GM08714 (cell line): Measurements from ENCODE around the gene NINJ2.
"Not testable (repeated sequence)": the region's sequence is repeated elsewhere in the genome, so short reads cannot be mapped to it uniquely, and the experiment has no call there.

Source experiments
- H3K4me3 ChIP-seq: fragments of 200-500 bp; sonication (Bioruptor generic); 2 replicates; pipeline ENCODE4 v1.5.1; 2014; ENCODE audit warnings: mild to moderate bottlenecking, low read length, inconsistent platforms
- ZNF274 ChIP-seq: IDR thresholded peaks from 2 replicates; pipeline ENCODE4 v1.6.1; 2012; ENCODE audit warnings: mild to moderate bottlenecking, low read depth, low read length

NINJ2 gene

GRCh38 chr12:640773-641172 lies 22.5 kb downstream of the NINJ2 start:
- no peak overlapping the region for H3K4me3 ChIP-seq
- no peak for TF ChIP-seq ZNF274

- no peak for TF ChIP-seq ZNF274
- H3K4me3 ChIP-seq, result no peak overlapping the region
Observed at GRCh38 chr12:639988-640387, 23.3 kb downstream of the NINJ2 start.

DNA sequence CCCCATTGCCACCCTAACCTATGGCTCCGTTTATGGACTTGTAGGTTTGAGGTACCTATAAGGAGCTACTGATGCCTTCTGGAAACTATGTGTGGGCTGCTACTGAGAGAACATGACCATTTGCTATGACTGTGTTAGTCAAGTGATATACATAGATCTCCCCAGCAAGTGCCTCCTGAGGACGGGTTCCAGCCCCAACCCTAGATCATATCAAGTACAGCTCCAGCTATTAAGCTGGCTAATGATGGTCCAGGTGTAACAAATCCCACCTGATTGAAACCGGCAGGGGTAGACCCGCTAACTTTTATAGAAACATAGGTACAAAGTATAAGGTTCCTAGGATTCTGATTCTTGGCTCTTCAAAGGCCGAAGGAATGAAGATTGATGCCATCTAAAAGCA lies 23.7 kb downstream of the NINJ2 start:
- no peak overlapping the region for H3K4me3 ChIP-seq
- no peak for TF ChIP-seq ZNF274

- H3K4me3 ChIP-seq, result no peak overlapping the region
Observed at GRCh38 chr12:638953-639557, 24.2 kb downstream of the NINJ2 start.

DNA sequence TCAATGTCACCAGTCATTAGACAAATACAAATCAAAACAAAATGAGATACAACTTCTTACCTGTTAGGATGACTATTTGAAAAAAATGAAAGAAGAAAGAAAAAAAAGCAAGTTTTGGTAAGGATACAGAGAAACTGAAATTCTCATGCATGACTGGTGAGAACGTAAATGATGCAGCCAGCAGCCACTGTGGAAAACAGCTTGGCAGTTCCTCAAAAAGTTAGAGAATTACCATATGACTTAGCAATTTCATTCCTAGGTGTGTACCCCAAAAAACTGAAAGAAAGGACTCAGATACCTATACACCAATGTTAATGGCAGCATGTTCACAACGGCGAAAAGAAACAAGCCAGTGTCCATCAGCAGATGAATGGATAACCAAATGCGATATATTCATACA lies 26.6 kb downstream of the NINJ2 start:
- H3K4me3 ChIP-seq, result no peak overlapping the region
- TF ChIP-seq ZNF274, result no peak

More at GRCh38 chr12:638953-639557, 24.2 kb downstream of the NINJ2 start:
- no peak for TF ChIP-seq ZNF274

GRCh38 chr12:633731-634130 lies 29.5 kb downstream of the NINJ2 start:
- TF ChIP-seq ZNF274, result no peak
- no peak overlapping the region for H3K4me3 ChIP-seq

DNA sequence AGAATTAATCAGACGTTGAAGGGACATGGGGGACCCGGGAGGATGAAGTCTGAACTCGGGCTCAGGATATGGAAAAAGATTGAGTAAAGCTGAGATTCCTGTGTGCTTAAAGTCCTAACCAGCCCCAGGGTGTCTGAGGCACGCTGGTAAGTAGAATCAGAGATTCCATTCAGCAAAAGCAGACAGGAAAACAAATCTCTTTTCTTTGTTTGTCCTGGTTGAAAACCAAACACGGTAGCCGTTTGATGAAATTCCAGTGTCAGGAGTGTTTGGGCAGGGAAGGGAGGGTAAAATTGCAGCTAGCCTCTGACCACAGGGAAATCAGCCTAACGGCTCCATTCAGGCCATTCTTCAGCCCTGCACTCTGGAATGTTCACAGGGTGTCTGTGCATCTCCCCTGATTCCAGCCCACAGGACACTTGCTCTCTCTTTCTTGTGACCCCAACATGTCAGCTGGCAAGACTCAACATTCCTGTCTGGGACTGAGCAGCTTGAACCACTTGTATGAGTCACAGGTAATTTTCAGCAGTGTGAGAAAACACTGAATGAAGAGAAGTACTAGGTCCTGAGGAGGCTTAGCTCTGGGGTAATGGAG lies 31.0 kb downstream of the NINJ2 start:
- TF ChIP-seq ZNF274, result no peak
- H3K4me3 ChIP-seq, result no peak overlapping the region

DNA sequence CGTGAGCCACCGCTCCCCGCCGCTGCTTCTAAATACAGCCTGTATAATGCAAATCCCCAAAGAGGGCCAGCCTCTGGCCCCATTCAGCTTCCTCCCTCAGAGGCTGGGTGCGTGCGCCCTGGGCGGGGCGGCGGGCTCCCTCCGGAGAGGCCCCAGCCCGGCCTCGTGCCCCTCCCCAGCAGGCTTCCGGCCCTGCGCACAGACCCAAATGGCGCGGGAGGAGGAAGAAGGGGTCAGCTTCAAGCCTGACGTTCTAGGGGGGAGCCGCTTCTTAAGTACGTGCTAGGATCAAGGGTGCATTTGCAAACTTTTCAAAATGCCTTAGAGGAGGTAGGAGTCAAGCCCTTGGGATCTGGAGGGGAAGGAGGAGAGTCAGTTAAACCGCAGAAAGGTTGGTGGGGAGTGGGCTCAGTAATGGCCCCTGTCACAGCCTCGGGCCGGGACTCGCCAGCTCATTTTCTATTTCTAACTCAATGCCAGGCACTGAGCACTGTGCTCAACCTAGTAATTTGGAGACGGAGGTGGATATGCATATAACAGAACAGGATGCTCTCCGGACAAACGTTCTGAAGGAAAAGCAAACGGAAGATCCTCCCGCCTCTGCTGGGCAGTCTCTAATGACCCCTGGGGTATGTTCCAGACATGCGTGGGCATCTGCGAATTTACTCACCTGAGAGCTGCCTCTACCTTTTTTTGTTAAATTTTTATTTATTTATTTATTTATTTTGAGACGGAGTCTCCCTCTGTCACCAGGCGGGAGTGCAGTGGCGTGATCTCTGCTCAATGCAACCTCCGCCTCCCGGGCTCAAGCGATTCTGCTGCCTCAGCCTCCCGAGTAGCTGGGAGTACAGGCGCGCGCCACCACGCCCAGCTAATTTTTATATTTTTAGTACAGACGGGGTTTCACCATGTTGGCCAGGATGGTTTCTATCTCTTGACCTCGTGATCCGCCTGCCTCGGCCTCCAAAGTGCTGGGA lies 32.3 kb downstream of the NINJ2 start:
- no peak for TF ChIP-seq ZNF274
- H3K4me3 ChIP-seq, result peak overlapping the region; percentile 72; the same call in 1 of the 2 replicates

GRCh38 chr12:628742-629078 lies 34.5 kb downstream of the NINJ2 start:
- H3K4me3 ChIP-seq, result not testable (repeated sequence)

DNA sequence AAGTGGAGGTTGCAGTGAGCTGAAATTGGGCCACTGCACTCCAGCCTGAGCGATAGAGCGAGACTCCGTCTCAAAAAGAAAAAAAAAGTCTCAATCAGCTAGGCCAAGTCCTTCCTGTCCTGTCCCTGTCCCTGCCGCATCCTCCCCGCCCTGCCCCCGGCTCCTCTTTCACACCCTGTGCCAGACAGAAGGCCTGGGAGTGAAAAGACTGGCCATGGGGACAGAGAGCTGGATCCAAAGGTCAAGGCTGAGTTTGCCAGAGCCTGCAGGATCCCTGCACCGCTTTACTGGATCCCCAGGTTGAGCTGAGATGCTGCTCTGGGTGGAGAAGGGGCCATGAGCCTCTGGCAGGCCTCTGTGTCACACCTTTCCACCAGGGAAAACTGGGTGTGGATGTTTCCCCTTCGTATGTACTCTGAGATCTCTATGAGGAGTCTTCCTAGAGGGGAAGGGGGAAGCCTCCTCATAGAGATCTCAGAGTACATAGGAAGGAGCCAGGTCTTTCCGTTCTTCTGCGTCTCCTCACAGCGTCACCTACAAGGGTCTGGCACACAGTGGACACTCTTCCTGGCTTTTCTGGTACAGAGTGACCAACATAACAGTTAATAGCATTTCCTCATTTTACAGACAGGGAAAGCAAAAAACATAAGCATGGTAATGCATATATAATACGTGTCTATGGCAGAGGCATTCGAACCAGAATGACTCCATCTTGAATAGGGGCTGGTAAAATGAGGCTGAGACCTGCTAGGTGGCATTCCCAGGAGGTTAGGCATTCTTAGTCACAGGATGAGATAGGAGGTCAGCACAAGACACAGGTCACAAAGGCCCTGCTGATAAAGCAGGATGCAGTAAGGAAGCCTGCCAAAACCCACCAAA lies 35.1 kb downstream of the NINJ2 start:
- TF ChIP-seq ZNF274, result no peak
- no peak overlapping the region for H3K4me3 ChIP-seq

DNA sequence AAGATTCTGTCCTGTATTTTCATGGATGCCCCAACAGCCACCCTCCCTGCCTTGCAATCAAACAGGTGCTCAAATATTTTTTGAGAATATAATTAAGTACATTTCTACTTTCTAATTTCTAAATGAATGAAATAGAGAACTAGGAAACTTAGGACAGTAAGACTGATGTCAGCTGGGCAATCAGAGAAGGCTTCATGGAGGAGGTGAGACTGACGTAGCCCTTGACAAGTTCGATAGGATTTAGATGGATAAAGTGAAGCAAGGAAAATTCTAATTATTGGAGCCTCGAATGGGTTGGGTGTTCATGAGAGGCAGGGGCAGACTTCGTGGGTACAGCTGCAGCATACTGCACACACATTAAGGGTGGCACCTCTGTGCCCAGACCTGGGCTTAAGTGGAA lies 36.0 kb downstream of the NINJ2 start:
- H3K4me3 ChIP-seq, result no peak overlapping the region
- no peak for TF ChIP-seq ZNF274

GRCh38 chr12:625998-626397 lies 37.2 kb downstream of the NINJ2 start:
- no peak overlapping the region for H3K4me3 ChIP-seq
- no peak for TF ChIP-seq ZNF274

DNA sequence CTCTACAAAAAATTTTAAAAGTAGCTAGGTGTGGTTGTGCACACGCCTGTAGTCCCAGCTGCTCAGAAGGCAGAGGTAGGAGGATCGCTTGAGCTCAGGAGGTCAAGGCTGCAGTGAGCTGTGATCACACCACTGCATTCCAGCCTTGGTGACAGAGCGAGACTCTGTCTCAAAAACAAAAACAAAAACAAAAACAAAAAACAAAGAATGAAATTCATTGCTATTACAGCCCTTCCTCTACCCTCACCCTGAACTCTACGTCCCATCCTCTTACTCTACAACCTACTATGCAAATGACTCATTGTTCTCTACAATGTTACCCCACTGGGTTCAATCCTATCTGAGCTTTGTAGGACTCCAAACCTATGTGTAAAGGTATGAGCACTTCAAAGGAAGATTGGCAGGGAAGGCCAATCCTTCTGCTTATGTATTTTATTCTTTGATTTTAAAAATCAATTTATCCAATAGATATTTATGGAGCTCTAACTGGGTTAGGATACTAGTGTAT lies 39.3 kb downstream of the NINJ2 start:
- TF ChIP-seq ZNF274, result no peak
- H3K4me3 ChIP-seq, result no peak overlapping the region
